Upper lobe of left lung (tissue), 4 donors: ENCODE data around the gene TFAP2B.

Experiments
- CTCF ChIP-seq, 6 experiments: fragments of 450-650 bp in 4 of 6; fragments of 200-600 bp in 2 of 6; sonication (generic) in 2 of 6; IDR thresholded peaks; one replicate each; pipeline ENCODE4 v1.5.1; 2016 to 2019; ENCODE audit warnings: antibody characterized with exemption in 6 of 6
- POLR2A ChIP-seq, 4 donors: fragments of 450-650 bp; IDR thresholded peaks; one replicate each; pipeline ENCODE4 v1.5.1; 2016 to 2017; ENCODE audit warnings: antibody characterized with exemption in 4 of 4, mild to moderate bottlenecking in 2 of 4

GRCh38 chr6:50848989-50849795, 30.5 kb downstream of the TFAP2B start:
- TF ChIP-seq POLR2A (IDR thresholded peaks at IDR 0.05), result no peak
- no peak for TF ChIP-seq CTCF (IDR thresholded peaks at IDR 0.05)
